CD4-positive, alpha-beta T cell treated with Interleukin-17A for 1 hour (primary cell): ENCODE measurements around the gene DSG1.
"Not testable (repeated sequence)": the region's sequence is repeated elsewhere in the genome, so short reads cannot be mapped to it uniquely, and the experiment has no call there.

Experiments used
- DNase-seq: peaks from one replicate; pipeline ENCODE4 v3.0.0-alpha.2; 2020

The DSG1 gene

DNA sequence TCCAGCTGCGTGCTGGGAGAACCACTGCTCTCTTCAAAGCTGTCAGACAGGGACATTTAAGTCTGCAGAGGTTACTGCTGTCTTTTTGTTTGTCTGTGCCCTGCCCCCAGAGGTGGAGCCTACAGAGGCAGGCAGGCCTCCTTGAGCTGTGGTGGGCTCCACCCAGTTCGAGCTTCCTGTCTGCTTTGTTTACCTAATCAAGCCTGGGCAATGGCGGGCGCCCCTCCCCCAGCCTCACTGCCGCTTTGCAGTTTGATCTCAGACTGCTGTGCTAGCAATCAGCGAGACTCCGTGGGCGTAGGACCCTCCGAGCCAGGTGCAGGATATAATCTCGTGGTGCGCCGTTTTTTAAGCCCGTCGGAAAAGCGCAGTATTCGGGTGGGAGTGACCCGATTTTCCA, 35.4 kb downstream of the DSG1 start:
- DNase-seq = not testable (repeated sequence)

DNA sequence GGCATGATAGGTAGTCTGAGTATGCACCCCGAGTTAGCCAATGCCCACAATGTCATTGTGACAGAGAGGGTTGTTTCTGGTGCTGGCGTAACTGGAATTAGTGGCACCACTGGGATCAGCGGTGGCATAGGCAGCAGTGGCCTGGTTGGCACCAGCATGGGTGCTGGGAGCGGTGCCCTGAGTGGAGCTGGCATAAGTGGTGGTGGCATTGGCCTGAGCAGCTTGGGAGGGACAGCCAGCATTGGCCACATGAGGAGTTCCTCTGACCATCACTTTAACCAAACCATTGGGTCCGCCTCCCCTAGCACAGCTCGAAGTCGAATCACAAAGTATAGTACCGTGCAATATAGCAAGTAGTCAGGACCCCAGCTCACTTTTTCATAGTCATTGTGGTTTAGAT, 37.0 kb downstream of the DSG1 start:
- no peak for DNase-seq

DNA sequence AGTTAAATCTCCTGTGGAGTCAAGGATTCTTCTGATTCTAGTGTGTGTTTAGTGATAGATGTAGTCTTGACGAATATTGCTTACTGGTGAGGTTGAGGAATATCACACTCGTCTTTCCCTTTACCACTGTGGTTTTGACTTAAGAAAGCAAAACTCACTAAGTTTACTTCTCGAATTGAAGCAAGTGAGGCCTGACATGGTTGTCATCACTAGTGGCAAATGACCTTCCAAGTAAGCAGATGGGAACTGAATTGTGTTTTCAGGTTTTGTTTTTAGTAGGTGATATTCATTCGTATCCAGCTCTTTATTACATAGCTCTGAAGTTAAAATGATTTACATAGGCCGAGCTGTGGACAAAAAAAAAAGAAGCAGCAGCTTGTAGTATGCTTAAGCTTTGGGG, 38.1 kb downstream of the DSG1 start:
- DNase-seq = no peak

DNA sequence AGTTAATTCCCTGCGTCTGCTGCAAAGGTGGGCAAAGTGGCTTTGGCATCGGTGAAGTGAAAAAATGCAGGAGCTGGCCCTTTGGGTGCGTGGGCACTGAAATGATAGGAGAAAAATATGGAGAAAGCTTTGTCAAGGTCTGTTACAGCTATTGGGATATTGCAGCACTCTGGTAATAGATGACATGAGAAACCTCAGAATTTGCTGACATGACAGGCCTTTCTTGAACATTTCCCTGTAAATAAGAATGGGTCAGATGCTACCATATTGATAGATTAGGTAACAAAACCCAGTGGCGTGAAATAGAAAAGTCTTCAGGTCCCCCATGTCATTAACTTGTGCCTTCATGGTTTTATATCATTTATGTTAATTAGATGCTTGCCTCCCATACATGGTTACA, 46.2 kb downstream of the DSG1 start:
- DNase-seq = no peak

DNA sequence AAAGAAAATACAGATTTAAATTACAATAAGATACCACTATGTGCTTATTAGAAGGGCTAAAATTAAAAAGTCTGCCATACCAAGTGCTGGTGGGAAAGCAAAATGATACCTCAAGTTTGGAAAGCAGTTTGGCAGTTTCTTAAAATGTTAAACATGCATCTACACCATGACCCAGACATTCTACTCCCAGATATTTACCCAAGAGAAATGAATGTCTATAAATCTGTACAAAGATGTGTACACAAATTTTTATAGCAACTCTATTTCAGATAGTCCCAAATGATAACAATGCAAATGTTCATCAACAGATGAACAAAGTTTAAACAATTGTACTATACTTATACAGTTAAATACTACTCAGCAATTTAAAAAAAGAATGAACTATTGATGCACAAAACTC, 51.5 kb downstream of the DSG1 start:
- DNase-seq = no peak

DNA sequence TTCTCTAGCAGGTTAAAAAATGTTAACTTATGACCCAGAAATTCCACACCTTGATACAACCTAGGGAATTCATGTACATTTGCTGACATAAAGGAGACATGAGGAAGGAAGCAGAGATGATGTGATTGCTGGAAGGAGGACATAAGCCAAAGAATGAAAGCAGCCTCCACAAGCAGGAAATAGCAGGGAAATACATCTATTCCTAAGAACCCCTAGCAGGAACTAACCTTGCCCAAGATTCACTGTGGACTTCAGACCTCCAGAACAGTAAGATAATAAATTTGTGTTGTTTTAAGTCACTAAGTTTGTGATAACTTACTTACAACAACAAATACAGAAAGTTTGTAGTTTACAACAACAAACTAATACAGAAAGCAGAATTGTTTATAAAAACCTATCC, 54.0 kb downstream of the DSG1 start:
- DNase-seq = no peak

DNA sequence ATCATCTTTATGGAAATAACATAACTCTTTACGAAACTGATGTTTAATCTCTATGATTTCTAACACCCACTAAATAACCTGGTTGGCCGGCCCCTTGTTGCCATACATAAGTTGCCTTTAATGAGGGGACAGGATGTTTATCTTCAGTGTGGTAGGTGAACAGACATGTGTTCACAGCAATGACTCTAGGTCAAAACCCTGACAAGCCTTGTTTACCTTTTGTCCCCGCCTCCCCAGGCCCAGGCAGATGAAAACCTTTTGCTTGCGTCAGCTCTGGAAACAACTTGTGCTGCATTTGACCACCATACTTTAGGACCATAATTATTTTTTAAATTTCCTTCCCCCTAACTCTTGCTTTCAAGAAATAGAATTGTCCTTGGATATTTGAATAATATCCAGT, 55.7 kb downstream of the DSG1 start:
- DNase-seq = no peak

DNA sequence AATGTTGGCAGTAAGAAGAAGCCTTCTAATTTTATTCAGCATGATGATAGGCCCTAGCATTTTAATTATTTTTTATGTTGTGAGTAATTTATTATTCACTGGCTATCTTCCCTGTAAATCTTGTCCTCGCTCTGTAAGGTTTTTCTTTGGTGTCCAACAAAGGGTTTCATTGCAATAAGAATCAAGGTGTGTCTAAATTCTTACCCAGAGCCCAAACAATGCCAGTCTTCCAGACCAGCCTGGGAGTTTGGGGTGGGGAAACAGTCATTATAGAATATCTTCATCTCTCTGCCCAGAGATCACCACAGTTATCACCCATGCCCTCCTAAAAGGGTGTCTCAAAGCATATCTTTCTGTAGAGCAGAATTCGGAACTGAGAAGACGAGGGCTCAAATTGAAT, 58.5 kb downstream of the DSG1 start, which contains the start of gene DSG4:
Gene DSG4, plus strand, starts transcription at position 301 of the 400 bp plus-strand sequence. CDS start 135 bp downstream, outside the sequence.
- DNase-seq = no peak

DNA sequence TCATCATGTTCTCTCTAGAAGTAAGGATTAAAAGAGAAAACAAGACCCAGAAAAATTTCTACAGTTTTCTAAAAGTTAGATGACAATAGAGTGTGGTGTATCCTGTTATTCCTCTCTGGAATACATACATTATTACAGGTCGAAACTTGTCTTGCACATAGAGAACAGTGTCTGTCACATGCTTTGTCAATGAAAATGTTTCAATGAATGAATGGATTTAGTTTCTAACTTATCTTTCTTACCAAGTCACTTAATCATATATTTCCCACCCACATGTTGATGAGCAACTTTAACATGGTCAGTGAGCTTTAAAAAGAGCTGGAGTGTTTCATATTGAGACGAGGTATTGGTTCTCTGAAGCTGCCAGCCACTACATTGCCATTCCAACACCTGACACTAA, 63.0 kb downstream of the DSG1 start:
- no peak for DNase-seq

DNA sequence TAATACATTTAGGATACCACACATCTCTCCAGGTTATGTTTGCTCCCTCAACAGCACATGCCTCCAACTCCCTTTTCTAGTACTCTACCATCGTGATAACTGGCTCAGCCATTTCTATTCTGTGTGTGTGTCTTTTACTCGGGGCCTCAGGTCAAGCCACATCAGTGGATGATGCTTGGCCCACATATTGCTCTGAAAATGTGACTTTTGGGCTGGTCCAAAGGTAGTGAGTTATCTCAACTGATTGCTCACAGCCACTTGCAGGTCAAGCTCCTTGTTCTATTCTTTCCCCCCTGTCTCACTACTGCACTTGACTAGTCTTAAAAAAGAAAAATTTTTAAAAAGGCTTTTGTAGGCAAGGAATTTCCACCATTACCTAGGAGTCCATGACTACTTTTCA, 64.1 kb downstream of the DSG1 start:
- no peak for DNase-seq

DNA sequence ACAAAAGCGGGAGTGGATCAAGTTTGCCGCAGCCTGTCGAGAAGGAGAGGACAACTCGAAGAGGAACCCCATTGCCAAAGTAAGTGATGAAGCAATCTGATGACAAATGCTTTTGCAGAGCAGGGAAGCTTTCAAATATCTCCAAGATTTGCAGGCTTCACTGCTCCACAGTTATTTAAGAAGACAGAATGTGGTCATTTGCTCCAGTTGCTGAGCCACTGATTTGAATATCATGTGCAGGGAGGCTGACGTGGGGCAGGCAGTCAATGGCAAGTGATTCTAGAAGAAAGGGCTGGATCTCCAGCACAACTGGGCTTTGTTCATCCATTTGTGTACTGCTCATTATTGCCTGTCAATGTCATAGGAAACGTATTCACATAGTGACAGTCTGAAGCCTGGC, 68.8 kb downstream of the DSG1 start:
- no peak for DNase-seq

DNA sequence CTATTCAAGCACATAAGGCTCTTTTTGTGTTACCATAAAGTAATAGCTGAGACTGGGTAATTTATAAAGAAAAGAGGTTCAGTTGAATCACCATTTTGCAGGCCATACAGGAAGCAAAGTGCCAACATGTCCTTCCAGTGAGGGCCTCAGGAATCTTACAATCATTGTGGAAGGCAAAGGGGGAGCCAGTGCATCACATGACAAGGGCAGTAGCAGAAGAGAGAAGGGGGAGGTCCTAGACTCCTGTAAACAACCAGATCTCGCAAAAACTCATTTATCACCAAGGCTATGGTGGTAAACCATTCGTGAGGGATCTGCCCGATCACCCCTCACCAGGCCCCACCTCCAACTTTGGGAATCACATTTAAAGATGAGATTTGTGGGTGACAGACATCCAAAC, 75.3 kb downstream of the DSG1 start:
- DNase-seq = no peak

DNA sequence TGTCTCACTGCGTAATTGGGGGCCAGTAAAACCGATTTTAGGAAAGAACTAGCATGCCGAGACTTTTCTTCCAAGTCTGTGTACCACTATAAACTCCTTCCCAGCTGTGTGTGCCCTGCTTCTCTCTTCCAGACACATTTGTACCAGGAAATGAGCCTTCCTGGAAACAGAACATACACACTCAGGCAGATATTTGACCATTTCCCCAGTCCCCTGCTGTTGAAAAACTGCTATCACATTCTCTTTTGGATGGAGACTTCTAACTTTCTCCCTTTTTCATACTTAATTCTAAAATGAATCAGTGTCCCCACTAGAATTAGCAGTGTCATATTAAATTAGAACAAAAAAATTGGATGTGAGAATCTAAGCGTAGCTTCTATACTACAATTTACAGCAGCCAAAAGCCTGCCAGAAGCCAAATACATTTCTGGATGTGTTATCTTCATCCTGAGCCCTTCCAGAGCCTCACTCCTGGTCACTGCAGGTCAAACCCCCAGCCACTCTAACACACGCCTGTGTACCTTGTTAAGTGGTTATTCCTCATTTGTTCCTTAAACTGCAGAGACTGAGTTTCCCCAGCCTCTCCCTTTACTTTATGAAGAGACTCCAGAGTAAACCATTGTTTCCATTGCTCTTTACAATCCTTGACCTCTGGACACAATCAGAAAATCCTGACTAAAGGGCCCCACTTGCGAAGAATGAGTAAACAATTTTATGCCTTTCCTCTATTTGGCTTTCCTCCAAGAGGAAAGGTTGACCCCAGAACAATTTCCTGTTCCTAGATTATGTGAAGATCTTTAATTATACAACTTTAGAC, 79.0 kb downstream of the DSG1 start:
- DNase-seq = no peak

DNA sequence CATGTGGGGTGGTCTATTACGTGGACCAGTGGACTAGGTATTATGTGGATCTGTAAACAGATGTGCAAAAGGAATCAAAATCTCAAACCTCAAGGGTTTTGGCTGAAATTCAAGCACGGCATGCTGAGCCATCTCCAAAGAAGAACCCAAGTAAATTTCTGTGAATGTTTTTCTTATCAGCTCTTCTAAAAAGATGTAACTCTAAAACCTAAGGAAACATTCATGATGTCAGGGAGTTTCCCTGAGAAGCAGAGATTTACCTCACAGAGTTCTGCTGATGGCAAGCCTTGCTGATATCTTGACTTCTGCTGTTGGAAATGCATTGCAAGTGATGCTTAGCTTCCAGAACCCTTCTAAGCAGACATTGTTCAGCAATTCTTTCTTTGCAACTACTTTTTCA, 80.2 kb downstream of the DSG1 start:
- DNase-seq = no peak

DNA sequence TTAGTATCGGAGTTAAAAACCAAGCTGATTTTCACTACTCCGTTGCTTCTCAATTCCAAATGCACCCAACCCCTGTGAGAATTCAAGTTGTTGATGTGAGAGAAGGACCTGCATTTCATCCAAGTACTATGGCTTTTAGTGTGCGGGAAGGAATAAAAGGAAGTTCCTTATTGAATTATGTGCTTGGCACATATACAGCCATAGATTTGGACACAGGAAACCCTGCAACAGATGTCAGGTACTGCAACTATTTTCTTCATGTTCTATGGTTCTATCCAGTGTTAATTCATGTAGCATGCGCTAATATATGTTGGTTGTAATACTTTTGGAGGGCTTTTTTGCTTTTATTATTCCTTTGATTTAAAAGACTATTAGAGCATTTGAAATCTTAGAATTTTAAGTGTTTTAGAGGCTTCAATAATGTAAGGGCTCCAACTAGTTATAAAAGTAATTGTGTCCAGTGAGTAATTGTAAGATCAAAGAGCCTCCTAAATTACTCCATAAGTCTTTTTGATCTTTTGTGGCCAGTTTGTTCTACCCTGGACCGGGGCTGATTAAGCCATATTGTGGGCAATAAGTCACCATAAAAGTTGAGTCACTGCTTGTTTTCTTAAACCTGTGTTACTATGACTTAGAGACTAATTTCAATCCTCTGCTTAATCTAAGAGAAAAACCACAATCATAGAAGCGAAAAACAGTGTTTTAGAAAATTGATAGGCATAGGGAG, 81.5 kb downstream of the DSG1 start:
- no peak for DNase-seq

DNA sequence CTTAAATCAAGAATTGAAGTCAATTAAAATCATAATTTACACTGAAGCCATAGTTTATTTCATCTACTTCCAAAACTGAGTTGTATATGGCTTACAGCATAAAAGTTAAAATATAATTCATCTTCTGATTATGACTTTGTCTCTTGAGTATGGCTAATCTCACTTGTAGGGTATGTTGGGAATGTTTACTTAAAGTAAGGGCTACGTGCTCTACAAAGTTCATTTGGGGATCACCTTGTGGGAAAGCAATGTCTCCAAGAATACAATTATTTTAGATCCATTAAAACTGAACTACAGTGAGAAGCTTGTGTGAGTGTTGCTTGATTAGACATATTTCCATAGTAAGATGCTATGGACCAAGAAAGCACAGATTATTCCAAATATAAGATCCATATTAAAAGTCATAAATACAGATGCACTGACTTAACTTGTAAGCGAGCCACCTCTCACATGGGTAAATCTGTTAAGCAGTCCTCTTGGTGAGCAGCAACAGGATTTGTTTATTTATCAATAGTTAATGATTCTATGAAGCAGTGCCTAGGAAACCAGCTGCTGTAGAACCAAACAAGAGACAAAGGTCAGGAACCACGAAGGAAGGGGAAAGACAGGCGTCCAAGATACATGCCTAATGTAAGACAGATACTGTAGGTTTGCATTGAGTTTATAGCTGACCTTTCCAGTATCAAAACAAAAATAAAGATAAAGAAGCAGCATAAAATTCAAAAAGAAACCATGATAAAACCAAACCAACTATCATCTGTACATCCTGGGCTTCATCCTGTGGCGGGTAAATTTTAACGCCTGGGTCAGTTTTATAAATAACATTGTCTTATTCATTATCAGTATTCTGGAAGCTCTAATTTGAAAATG, 83.4 kb downstream of the DSG1 start:
- DNase-seq = no peak

DNA sequence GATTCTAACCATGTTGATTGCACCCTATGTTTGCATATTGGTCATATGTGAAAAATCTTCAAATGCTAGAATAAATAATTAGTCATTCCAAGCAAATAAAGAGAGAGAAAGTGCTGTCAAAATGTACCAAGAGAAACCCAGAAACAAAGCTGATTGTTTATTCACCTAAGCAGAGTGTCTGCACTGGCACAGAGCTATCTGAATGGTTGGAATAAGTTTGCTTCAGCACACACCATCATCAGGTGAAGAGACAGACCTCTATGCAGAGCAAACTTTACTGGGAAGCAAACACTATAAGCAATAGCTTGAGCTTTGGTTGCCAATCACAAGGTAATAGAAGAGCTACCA, 84.0 kb downstream of the DSG1 start:
- no peak for DNase-seq

DNA sequence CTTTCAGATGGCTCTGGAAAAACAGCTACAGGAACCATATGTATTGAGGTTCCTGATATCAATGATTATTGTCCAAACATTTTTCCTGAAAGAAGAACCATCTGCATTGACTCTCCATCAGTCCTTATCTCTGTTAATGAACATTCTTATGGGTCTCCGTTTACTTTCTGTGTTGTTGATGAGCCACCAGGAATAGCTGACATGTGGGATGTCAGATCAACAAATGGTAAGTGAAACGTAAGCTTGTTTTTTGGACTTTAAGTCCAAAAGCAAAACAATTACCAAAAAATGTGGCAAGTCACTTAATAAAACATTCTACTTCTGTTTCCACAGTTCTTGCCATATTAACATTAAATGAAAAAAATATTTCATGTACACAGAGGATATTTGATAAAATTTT, 85.4 kb downstream of the DSG1 start:
- no peak for DNase-seq
